A549 (cell line): Measurements from ENCODE around the gene SH3TC2. TPM values are rescaled to one million over a fixed set of nuclear protein-coding genes. Genes with fewer than 3 reads are reported as not detected.

Source experiments
- ATAC-seq, 2 experiments: fragments of 200-7000 bp in 1 of 2; fragments of >200 bp in 1 of 2; cut with Nextera tagmentation in 1 of 2; cut with Tn5 transposase in 1 of 2; 3 replicates each; pipeline versions ENCODE4 v1.8.0 to v1.9.1; 2018 to 2020; ENCODE audit warnings: mild to moderate bottlenecking in 1 of 2, moderate library complexity in 1 of 2
- CTCF ChIA-PET: fragments of 300-600 bp; sonication (Branson Sonifier 250); formaldehyde crosslinking; extraction: SDS; loops from one replicate; lab custom pipeline; 2021; ENCODE audit warnings: antibody characterized with exemption, inconsistent platforms; lab: Yijun Ruan, JAX
- POLR2A ChIA-PET: fragments of 350-600 bp; formaldehyde crosslinking; extraction: SDS; loops from one replicate; lab custom pipeline; 2021; ENCODE audit warnings: antibody characterized with exemption, inconsistent platforms; lab: Yijun Ruan, JAX
- DNase-seq, 2 experiments: peaks; one replicate each; pipeline versions ENCODE4 v3.0.0 to v3.0.0-alpha.2; 2011 to 2016; ENCODE audit warnings: low read depth in 1 of 2, low spot score in 1 of 2
- FAIRE-seq: peaks from 2 replicates; lab custom pipeline; 2011; peaks lifted over from hg19 to GRCh38; lab: Jason Lieb, UNC
- H3K27ac ChIP-seq, 2 experiments: fragments of >200 bp; sonication (Bioruptor Twin); formaldehyde crosslinking; 3 replicates each; pipeline ENCODE4 v1.5.1; 2016 to 2017
- H3K4me1 ChIP-seq: fragments of >200 bp; sonication (Bioruptor Twin); formaldehyde crosslinking; 3 replicates; pipeline ENCODE4 v1.6.1; 2016
- H3K4me2 ChIP-seq: fragments of >200 bp; sonication (Bioruptor Twin); formaldehyde crosslinking; 3 replicates; pipeline ENCODE4 v1.6.1; 2016
- H3K4me3 ChIP-seq: fragments of >200 bp; sonication (Bioruptor Twin); formaldehyde crosslinking; 3 replicates; pipeline ENCODE4 v1.5.1; 2016
- H3K9me3 ChIP-seq: fragments of >200 bp; sonication (Bioruptor Twin); formaldehyde crosslinking; 3 replicates; pipeline ENCODE4 v1.6.1; 2016
- CEBPB ChIP-seq, 2 experiments: fragments of >200 bp in 1 of 2; sonication (Bioruptor Twin) in 1 of 2; formaldehyde crosslinking in 1 of 2; IDR thresholded peaks; 2 replicates each; pipeline ENCODE4 v1.6.1; 2012 to 2016
- EP300 ChIP-seq, 2 experiments: fragments of >200 bp; sonication (Bioruptor Twin); formaldehyde crosslinking; IDR thresholded peaks; 2 replicates in 1 of 2; 3 replicates in 1 of 2; pipeline ENCODE4 v1.6.1; 2016 to 2017
- FOSL2 ChIP-seq, 2 experiments: fragments of 450-650 bp in 1 of 2; fragments of >200 bp in 1 of 2; sonication (Bioruptor Twin) in 1 of 2; formaldehyde crosslinking; IDR thresholded peaks; 2 replicates each; pipeline versions ENCODE4 v1.5.0 to v1.6.1; 2016 to 2020; ENCODE audit warnings: mild to moderate bottlenecking in 1 of 2, moderate library complexity in 1 of 2
- FOXS1 ChIP-seq: fragments of 250-450 bp; sonication (Bioruptor Pico); IDR thresholded peaks from 2 replicates; pipeline ENCODE4 v1.5.0; 2020; ENCODE audit warnings: mild to moderate bottlenecking, moderate library complexity
- HDAC2 ChIP-seq: fragments of 200-600 bp; sonication (generic); IDR thresholded peaks from 2 replicates; pipeline ENCODE4 v1.6.1; 2016
- HEYL ChIP-seq: fragments of 250-450 bp; sonication (Bioruptor Pico); IDR thresholded peaks from 2 replicates; pipeline ENCODE4 v1.8.0; 2021; ENCODE audit warnings: mild to moderate bottlenecking, moderate library complexity
- HOXB13 ChIP-seq: fragments of 250-450 bp; sonication (Bioruptor Pico); IDR thresholded peaks from 2 replicates; pipeline ENCODE4 v1.5.0; 2020; ENCODE audit warnings: low read depth, mild to moderate bottlenecking, moderate library complexity
- HOXB5 ChIP-seq: fragments of 250-450 bp; sonication (Bioruptor Pico); IDR thresholded peaks from 2 replicates; pipeline ENCODE4 v1.5.0; 2020; ENCODE audit warnings: mild to moderate bottlenecking, moderate library complexity
- JUNB ChIP-seq: fragments of >200 bp; sonication (Bioruptor Twin); formaldehyde crosslinking; IDR thresholded peaks from 2 replicates; pipeline ENCODE4 v1.6.1; 2016
- RAD21 ChIP-seq, 2 experiments: fragments of >200 bp in 1 of 2; sonication (Bioruptor Twin) in 1 of 2; formaldehyde crosslinking in 1 of 2; IDR thresholded peaks in 1 of 2; conservative IDR thresholded peaks in 1 of 2; 2 replicates in 1 of 2; 3 replicates in 1 of 2; pipeline ENCODE4 v1.6.1; 2012 to 2018; ENCODE audit warnings: inconsistent platforms in 1 of 2
- RNF2 ChIP-seq: fragments of 200-600 bp; sonication (generic); IDR thresholded peaks from 2 replicates; pipeline ENCODE4 v1.6.1; 2016; ENCODE audit warnings: low read depth, mild to moderate bottlenecking, antibody characterized with exemption, moderate library complexity, borderline replicate concordance
- TP53 ChIP-seq: fragments of 250-450 bp; sonication (Bioruptor Pico); IDR thresholded peaks from 2 replicates; pipeline ENCODE4 v1.5.0; 2021; ENCODE audit warnings: mild to moderate bottlenecking, moderate library complexity
- WGBS: methylation state at CpG from one replicate; pipeline ENCODE4 v1.1.6; 2017; ENCODE audit errors: missing lambda C conversion rate; 5-methylcytosine and 5-hydroxymethylcytosine counted together
- polyA plus RNA-seq, 4 experiments: library from polyadenylated mRNA; depleted of rRNA in 3 of 4; stranded (reverse); fragments of >200 nt; fragmentation: RNase III in 1 of 4; extraction: RNeasy Plus Mini Kit Qiagen cat#74134 plus additional on column Dnase treatment in 1 of 4; gene quantifications; 2 replicates in 3 of 4; 3 replicates in 1 of 4; pipeline ENCODE4 v1.2.3, GENCODE V29; 2011 to 2017
- TF ChIP-seq, protein P1 (sequence below): fragments of 150-350 bp; IDR thresholded peaks from 2 replicates; pipeline ENCODE4 v1.6.1; 2014; ENCODE audit warnings: low read depth, mild to moderate bottlenecking, low read length
- TF ChIP-seq, protein P2 (sequence below): fragments of >200 bp; sonication (Bioruptor Twin); formaldehyde crosslinking; IDR thresholded peaks from 3 replicates; pipeline ENCODE4 v1.5.1; 2016
- TF ChIP-seq, protein P3 (sequence below): IDR thresholded peaks from 2 replicates; pipeline ENCODE4 v1.6.1; 2012
- TF ChIP-seq, protein P4 (sequence below): fragments of 250-450 bp; sonication (Bioruptor Pico); IDR thresholded peaks from 2 replicates; pipeline ENCODE4 v1.5.0; 2020; ENCODE audit warnings: low read depth, mild to moderate bottlenecking, moderate library complexity

SH3TC2 gene
- polyA plus RNA-seq, 2 of the 4 experiments (the other 2 are of a cell fraction), result 0.06 to 0.34 TPM

DNA sequence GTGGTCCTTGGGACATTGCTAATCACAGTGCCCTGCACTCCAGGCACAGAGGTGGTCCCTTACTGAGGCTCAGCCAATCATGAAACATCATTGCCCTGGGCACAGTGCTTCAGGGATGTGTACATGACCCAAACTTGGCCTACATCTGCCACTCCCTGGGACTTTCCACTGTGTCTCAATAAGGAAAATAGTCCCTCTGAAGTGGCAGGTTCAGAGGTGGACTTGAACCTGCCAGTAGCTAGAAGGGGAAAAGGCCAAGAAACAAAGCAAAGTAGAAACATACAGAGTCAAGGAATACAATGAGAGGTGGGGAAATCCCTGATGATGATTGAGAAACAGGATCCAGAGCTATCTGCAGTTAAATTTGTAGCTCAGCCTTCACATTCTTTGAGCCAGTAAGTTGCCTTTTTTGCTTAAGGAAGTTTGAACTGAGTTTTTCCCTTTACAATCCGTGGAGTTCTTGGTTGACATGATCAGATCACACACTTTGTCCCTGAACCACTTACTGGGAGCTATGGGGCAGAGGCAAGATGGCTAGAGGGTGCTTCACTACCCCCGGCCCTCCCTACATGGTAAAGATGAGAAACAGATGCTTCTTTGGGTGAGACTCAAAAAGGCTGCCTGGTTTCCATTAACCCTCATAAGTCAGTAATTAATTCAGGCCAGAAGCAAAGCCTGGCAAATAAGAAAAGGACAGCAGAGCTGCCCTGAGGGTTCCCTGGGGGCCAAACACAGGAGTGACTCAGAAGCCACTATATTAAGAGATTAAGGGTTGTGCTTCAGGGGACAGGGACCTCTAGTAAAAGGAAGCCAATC is 57.6 kb downstream of the SH3TC2 start:
- no peak overlapping the region for H3K4me2 ChIP-seq
- peak overlapping the region in 1 of 2 experiments; percentile 19; a peak in 1 of 6 replicates for H3K27ac ChIP-seq
- ChIA-PET POLR2A (no interaction called here), CTCF (interaction anchor here (0.6 to 12.7 kb wide), 8 partner anchors 20 to 560 kb away, joined by 3 to 113 read pairs (median 12); no protein-coding TSS in a partner anchor)
- H3K9me3 ChIP-seq, result no peaks in the 10 kb centered on the region
- no peak overlapping the region for H3K4me3 ChIP-seq
- peak in 1 of 2 experiments; percentile 21 for DNase-seq
- no peak for FAIRE-seq
- WGBS, result 30% methylated on average over 2 of the region's 2 CpGs
- H3K4me1 ChIP-seq, result peaks cover 23% of the 10 kb centered on the region
- no peak; a peak in 1 of 6 replicates for ATAC-seq
- TF ChIP-seq EP300 (IDR thresholded peaks at IDR 0.05), result no peak
- 0 out of 4 replicates have a peak, but pooled peaks of 1 of the 2 experiments have one; percentile 8 for TF ChIP-seq CEBPB (IDR thresholded peaks at IDR 0.05)
- no peak for TF ChIP-seq HEYL (CRISPR knock-in tag)
- TF ChIP-seq HOXB13, result no peak

DNA sequence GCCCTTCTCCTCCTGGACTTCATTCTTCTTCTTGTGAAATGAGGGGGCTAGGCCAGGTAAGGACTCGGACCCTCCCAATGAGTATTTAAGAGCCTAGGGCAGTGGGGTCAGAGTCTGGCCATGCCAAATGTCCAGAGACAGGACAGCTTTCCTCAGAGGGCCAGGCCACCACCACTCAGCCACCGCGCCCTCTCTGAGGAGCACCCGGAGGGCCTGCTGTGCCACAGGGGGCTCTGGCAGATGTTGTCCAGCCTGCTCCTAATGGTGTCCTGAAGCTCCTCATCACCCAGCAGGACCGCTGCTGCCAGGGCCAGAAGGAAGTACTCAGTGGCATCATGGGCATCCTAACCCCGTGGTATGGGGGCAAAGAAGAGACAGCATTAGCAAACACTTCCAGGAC is 58.3 kb downstream of the SH3TC2 start:
- H3K27ac ChIP-seq, result peak overlapping the region in 1 of 2 experiments; percentile 19; a peak in 1 of 6 replicates
- POLR2A ChIA-PET, result no interaction called here
- TF ChIP-seq, protein P1, sequence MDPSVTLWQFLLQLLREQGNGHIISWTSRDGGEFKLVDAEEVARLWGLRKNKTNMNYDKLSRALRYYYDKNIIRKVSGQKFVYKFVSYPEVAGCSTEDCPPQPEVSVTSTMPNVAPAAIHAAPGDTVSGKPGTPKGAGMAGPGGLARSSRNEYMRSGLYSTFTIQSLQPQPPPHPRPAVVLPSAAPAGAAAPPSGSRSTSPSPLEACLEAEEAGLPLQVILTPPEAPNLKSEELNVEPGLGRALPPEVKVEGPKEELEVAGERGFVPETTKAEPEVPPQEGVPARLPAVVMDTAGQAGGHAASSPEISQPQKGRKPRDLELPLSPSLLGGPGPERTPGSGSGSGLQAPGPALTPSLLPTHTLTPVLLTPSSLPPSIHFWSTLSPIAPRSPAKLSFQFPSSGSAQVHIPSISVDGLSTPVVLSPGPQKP, result no peak
- TF ChIP-seq FOXS1 (CRISPR knock-in tag), result no peak
- TF ChIP-seq, protein P2, sequence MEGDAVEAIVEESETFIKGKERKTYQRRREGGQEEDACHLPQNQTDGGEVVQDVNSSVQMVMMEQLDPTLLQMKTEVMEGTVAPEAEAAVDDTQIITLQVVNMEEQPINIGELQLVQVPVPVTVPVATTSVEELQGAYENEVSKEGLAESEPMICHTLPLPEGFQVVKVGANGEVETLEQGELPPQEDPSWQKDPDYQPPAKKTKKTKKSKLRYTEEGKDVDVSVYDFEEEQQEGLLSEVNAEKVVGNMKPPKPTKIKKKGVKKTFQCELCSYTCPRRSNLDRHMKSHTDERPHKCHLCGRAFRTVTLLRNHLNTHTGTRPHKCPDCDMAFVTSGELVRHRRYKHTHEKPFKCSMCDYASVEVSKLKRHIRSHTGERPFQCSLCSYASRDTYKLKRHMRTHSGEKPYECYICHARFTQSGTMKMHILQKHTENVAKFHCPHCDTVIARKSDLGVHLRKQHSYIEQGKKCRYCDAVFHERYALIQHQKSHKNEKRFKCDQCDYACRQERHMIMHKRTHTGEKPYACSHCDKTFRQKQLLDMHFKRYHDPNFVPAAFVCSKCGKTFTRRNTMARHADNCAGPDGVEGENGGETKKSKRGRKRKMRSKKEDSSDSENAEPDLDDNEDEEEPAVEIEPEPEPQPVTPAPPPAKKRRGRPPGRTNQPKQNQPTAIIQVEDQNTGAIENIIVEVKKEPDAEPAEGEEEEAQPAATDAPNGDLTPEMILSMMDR, result no peak
- TF ChIP-seq RNF2, result no peak
- TF ChIP-seq JUNB, result no peak
- TF ChIP-seq HOXB5 (CRISPR knock-in tag), result no peak
- TF ChIP-seq, all 56 proteins: peak for 0
- Histone ChIP-seq H3K4me1 (peaks cover 23% of the 10 kb centered on the region), H3K9me3 (no peaks in the 10 kb centered on the region), H3K4me2 (no peak overlapping the region), H3K4me3 (no peak overlapping the region)
- 59% methylated on average over 2 of the region's 6 CpGs for WGBS
- CTCF ChIA-PET, result interaction anchor here (2.4 to 12.7 kb wide), 6 partner anchors 8 to 271 kb away, joined by 10 to 113 read pairs (median 17); no protein-coding TSS in a partner anchor
- FAIRE-seq (no peak), DNase-seq (no peak), ATAC-seq (no peak)

DNA sequence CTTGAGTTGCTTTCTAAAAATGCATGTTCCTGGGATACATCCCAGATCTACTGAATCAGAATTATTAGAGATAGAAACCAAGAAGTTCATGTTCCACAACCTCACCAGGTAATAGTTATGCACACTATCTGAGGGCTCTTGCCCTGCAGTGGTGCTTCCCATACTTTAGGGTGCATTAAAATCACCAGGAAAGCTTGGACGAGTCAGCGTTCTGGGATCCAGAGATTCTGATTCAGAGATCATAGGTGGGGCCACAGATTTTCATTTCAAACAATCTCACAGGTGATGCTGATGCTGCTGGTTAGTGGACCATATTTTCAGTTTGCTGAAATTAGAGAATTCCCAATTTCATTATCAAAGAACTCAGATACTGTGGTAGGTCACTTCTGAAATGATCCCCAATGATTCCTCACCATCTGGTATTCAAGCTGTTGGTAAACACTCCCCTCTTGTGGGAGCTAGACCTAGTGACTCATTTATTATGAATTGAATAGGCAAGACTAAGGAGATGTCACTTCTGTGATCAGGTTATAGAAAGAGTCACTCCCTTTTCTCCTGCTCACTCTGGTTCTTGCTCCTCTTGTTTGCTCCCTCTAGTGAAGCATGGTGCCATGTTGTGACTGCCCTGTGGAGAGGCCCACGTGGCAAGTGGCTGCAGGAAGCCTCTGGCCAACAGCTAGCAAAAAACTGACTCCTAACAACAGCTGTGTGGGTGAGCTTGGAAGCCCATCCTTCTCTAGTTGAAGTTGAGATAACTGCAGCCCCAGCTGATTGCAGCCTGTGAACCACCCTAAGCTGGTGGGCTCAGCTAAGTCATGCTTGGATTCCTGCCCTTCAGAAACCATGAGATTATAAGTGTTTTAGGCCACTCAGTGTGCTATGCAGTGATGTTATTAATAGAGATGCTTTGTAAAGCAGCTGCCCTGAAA is 59.8 kb downstream of the SH3TC2 start:
- peak overlapping the region; percentile 9 to 61; a peak in 3 of 6 replicates for H3K27ac ChIP-seq
- H3K9me3 ChIP-seq, result no peaks in the 10 kb centered on the region
- H3K4me2 ChIP-seq, result peak overlapping the region; percentile 52
- POLR2A ChIA-PET, result no interaction called here
- CTCF ChIA-PET, result interaction anchor here (0.8 to 12.7 kb wide), 24 partner anchors 8 to 273 kb away, joined by 3 to 113 read pairs (median 4); no protein-coding TSS in a partner anchor
- DNase-seq, result peak in 1 of 2 experiments; percentile 27
- H3K4me3 ChIP-seq, result no peak overlapping the region
- WGBS, result 44% methylated on average over 3 of the region's 3 CpGs
- TF ChIP-seq, protein P3, sequence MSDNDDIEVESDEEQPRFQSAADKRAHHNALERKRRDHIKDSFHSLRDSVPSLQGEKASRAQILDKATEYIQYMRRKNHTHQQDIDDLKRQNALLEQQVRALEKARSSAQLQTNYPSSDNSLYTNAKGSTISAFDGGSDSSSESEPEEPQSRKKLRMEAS, result 0 out of 2 replicates have a peak, but pooled peaks have one; percentile 20
- TF ChIP-seq RAD21 (conservative IDR thresholded peaks at IDR 0.05 in 1 of 2, IDR thresholded peaks at IDR 0.05 in 1 of 2), result peak; percentile 31 to 53; a peak in 3 of 5 replicates
- TF ChIP-seq HDAC2, result no peak
- TF ChIP-seq FOSL2 (IDR thresholded peaks at IDR 0.05), result no peak
- TF ChIP-seq FOSL2 (CRISPR knock-in tag; IDR thresholded peaks at IDR 0.05), result peak; percentile 46; the same call in 1 of the 2 replicates
- TF ChIP-seq, protein P4, sequence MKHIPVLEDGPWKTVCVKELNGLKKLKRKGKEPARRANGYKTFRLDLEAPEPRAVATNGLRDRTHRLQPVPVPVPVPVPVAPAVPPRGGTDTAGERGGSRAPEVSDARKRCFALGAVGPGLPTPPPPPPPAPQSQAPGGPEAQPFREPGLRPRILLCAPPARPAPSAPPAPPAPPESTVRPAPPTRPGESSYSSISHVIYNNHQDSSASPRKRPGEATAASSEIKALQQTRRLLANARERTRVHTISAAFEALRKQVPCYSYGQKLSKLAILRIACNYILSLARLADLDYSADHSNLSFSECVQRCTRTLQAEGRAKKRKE, result no peak
- TF ChIP-seq, protein P2, result peak; percentile 14; the same call in 1 of the 3 replicates
- no peak for TF ChIP-seq RNF2
- no peak for TF ChIP-seq TP53 (CRISPR knock-in tag)
- peaks cover 23% of the 10 kb centered on the region for H3K4me1 ChIP-seq
- no peak for FAIRE-seq
- ATAC-seq, result peak; percentile 35 to 56; a peak in 4 of 6 replicates
